ENCODE results near the gene TRPM3.

- no peak for TF ChIP-seq CTCF (IDR thresholded peaks at IDR 0.05)
- TF ChIP-seq POLR2A (IDR thresholded peaks at IDR 0.05): no peak
Observed at GRCh38 chr9:71098801-71099200, 22.6 kb downstream of the TRPM3 start.

All from esophagus squamous epithelium (tissue), 4 donors.